IPS-18c (cell line): ENCODE results near the gene FLNA.

Experiments
- H3K4me3 ChIP-seq: 2 replicates; pipeline ENCODE4 v1.7.0; 2013; ENCODE audit warnings: low read depth, mild to moderate bottlenecking, low read length, moderate library complexity; ENCODE audit not compliant: insufficient read depth
- H3K9me3 ChIP-seq: one replicate; pipeline ENCODE4 v1.6.1; 2013; ENCODE audit warnings: mild to moderate bottlenecking, low read length, moderate library complexity; ENCODE audit not compliant: control insufficient read depth, insufficient read depth

Gene FLNA

GRCh38 chrX:154329294-154329693, 45.1 kb downstream of the FLNA start:
- H3K4me3 ChIP-seq, result no peak overlapping the region
- H3K9me3 ChIP-seq, result peaks cover 10% of the 10 kb centered on the region

DNA sequence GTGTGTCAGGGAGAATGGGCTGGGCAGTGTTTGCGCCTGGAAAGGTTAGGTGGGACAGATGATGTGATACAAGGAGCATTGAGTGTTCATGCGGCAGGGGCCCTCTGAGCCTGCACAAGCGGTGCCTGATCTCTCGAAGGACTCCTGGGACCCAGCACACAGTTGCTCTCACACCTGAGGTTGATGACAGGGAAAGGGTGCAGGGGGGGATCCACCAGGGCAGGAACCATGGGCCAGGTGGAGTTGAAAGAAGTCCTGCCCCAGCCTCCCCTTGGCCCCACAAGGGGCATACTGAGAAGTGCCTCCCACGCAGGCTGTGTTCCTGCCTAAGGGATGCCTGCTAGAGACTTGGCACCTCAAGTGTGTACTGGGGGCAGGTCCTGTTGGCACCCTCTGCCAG, 45.8 kb downstream of the FLNA start:
- Histone ChIP-seq H3K9me3 (peaks cover 8% of the 10 kb centered on the region), H3K4me3 (no peak overlapping the region)

- peaks cover 11% of the 10 kb centered on the region for H3K9me3 ChIP-seq
- no peak overlapping the region for H3K4me3 ChIP-seq
Observed at GRCh38 chrX:154327038-154327820, 47.2 kb downstream of the FLNA start.

DNA sequence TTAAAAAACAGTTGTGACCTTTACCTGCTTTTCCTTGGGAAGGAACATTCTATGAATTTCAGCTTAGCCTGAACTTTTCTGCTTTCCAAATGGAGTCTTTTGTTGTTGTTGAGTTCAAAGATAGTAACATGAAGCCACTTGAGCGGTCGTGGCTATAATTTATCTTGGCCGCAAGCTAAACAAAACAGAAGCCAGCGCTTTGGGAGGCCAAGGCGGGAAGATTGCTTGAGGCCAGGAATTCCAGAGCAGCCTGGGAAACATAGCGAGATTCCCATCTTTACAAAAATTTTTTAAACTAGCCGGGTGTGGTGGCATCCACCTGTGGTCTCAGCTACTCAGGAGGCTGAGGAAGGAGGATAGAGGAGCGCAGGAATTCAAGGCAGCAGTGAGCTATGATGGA, 48.9 kb downstream of the FLNA start:
- H3K4me3 ChIP-seq, result no peak overlapping the region
- H3K9me3 ChIP-seq, result peaks cover 11% of the 10 kb centered on the region

GRCh38 chrX:154323537-154323936, 50.9 kb downstream of the FLNA start:
- Histone ChIP-seq H3K9me3 (peaks cover 8% of the 10 kb centered on the region), H3K4me3 (no peak overlapping the region)

DNA sequence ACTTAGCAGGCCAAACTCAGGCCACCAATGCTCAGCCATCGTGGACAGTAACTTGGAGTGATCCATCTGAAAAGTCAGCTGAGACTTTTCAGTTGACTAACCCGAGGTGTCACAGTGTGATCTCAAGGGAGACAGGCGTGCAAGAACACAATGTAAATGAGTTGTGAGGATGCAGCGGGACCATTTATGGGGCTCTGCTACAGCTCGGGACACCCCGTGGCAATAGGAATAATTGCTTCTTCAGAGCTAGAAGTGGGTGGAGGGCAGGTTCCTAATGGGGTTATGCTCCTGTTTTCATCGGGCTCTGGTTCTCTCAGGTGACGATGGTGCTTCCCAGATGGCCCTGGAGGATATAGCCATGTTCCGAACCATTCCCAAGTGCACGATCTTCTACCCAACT, 51.5 kb downstream of the FLNA start:
- H3K9me3 ChIP-seq, result peaks cover 6% of the 10 kb centered on the region
- no peak overlapping the region for H3K4me3 ChIP-seq

DNA sequence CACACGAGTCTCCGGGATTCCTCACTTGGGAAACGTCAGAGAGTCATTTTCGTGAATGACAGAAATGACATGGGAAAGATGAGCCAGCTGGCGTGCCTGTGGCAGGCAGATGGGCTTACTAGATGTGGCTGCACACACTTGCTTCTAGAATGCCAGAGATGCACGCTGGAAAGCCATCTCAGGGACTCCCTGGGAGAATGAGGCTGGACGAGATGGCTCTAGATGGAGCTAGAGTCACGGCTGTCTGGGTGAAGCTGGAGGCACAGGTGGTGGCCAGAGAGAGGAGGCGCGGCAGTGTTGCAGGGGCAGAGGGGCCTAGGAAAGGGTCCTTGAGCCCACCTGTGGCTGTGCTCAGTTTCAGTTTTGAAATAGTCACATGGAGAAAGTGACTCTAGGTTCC, 52.8 kb downstream of the FLNA start:
- Histone ChIP-seq H3K4me3 (no peak overlapping the region), H3K9me3 (peaks cover 12% of the 10 kb centered on the region)

GRCh38 chrX:154321152-154321551, 53.3 kb downstream of the FLNA start:
- no peak overlapping the region for H3K4me3 ChIP-seq
- peaks cover 14% of the 10 kb centered on the region for H3K9me3 ChIP-seq

DNA sequence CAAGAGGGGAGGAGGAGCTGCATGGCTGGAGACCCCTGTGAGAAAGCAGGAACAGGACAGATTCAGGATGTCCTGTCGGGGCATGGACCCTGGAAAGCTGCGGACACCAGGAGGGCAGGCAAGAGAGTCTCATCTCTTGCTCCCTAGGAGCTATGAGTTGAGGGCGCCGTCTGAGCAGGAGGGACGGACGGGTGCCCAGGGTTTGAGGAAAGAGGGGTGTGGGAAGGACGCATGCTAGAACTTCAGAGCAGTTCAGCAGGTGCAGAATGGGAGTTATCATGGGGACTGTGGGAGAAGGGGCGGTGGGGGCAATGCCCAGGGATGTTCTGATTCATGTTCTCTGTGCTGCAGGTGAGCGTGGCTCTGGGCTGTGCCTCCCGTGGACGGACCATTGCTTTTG, 54.0 kb downstream of the FLNA start:
- peaks cover 14% of the 10 kb centered on the region for H3K9me3 ChIP-seq
- H3K4me3 ChIP-seq, result no peak overlapping the region

GRCh38 chrX:154317391-154317995, 56.9 kb downstream of the FLNA start:
- Histone ChIP-seq H3K4me3 (no peak overlapping the region), H3K9me3 (peaks cover 7% of the 10 kb centered on the region)

DNA sequence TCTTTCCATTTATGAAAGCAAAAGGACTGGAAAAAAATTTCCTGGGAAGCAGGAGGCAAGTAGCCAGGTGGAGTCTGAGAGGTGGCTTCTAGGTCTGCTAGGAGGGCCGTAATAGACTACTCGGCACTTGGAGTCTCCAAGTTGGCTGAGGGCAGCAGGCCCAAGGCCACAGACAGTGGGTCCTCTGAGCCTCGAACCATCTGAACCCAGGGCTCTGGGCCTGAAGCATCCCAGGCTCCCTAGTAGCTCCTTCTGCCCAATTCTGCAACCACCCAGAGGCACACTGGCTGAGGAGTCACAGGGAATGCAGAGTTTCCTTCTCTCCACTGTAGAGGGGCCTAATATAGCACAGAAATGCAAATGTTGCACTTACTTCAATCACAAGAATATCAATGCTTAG, 59.0 kb downstream of the FLNA start:
- H3K4me3 ChIP-seq, result no peak overlapping the region

DNA sequence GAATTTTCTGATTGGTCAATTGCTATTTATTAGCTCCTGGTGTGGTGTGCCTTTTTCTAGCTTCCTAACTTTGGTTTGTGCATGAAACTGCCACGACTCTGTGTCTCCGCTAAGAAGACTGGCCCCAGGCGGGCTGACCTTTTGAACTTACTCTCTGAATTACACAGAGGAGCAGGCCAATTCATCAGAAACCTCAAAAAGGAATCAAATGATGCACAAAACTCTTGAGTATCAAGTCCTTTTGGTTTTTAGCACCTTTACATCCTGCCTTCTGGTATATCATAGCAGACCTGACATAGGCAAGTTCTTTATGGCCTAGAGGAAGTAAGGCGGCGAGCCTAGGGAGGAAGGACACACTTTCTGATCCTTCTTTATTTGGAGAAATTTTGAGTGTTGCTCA, 61.3 kb downstream of the FLNA start:
- H3K9me3 ChIP-seq, result peaks cover 7% of the 10 kb centered on the region
- H3K4me3 ChIP-seq, result no peak overlapping the region

More for the DNA sequence above, 59.0 kb downstream of the FLNA start:
- peaks cover 7% of the 10 kb centered on the region for H3K9me3 ChIP-seq

DNA sequence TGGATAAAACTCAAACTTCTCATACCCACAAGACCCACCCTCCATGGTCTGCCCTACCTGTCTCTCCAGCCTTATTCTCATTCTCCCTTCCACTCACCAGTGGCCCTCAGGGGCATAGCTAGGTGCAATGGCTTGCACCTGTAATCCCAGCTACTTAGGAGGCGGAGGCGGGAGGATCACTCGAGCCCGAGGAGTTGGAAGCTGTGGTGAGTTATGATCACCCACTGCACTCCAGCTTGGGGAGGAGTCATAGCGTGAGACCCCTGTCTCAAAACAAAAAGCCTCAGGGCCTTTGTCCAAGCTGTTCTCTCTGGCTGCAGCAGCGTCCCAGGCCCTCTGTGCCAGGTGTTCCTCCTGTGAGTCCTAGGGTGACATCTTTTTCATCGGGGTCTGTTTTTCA, 62.3 kb downstream of the FLNA start:
- Histone ChIP-seq H3K9me3 (peaks cover 2% of the 10 kb centered on the region), H3K4me3 (no peak overlapping the region)

GRCh38 chrX:154310616-154311536, 63.6 kb downstream of the FLNA start:
- no peak overlapping the region for H3K4me3 ChIP-seq
- H3K9me3 ChIP-seq, result no peaks in the 10 kb centered on the region

DNA sequence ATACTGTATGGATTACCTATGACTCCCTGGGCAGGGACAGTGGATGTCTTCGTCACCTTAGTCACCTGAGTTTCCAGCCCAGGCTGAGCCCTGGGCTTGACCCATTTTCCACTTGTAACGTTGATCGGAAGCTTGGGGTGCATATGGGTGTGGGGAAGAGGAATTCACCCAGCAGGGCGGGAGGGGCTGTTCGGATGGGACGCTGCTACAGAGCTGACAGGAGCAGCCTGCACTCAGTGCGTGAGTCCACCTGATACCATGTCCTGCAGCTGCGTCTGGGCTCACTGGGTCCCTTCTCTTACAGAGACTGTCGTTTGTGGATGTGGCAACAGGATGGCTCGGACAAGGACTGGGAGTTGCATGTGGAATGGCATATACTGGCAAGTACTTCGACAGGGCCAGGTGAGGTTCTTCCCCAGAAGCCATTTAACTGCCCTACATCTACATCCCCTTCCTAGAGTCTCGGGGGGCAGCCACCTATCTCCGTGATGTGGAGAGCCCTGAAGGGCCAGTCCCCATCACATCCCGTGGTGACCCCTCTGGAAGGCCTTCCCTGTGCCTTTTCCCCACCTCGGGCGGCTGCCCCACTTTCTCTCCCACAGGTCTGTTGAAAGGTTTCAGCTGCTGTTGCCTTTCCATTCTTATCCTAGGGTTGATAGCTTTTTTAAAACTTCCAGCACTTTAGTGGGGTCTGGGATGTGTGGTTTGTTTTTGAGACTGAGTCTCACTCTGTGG, 65.2 kb downstream of the FLNA start:
- Histone ChIP-seq H3K9me3 (no peaks in the 10 kb centered on the region), H3K4me3 (no peak overlapping the region)

- Histone ChIP-seq H3K9me3 (peaks cover 5% of the 10 kb centered on the region), H3K4me3 (no peak overlapping the region)
Observed at GRCh38 chrX:154308108-154308946, 66.1 kb downstream of the FLNA start.
